Suprapubic skin (tissue), 3 donors: ENCODE measurements around the gene GSG1.

Source experiments
- POLR2A ChIP-seq, 2 donors: fragments of 450-650 bp; IDR thresholded peaks; one replicate each; pipeline ENCODE4 v1.6.1; 2017; ENCODE audit warnings: antibody characterized with exemption in 2 of 2, mild to moderate bottlenecking in 2 of 2, moderate library complexity in 2 of 2
- TF ChIP-seq, protein P1 (sequence below), 2 donors: fragments of 200-600 bp in 1 of 2; fragments of 450-650 bp in 1 of 2; sonication (generic) in 1 of 2; IDR thresholded peaks; one replicate each; pipeline ENCODE4 v1.5.1; 2016 to 2019; ENCODE audit warnings: antibody characterized with exemption in 2 of 2, mild to moderate bottlenecking in 1 of 2, moderate library complexity in 1 of 2

DNA sequence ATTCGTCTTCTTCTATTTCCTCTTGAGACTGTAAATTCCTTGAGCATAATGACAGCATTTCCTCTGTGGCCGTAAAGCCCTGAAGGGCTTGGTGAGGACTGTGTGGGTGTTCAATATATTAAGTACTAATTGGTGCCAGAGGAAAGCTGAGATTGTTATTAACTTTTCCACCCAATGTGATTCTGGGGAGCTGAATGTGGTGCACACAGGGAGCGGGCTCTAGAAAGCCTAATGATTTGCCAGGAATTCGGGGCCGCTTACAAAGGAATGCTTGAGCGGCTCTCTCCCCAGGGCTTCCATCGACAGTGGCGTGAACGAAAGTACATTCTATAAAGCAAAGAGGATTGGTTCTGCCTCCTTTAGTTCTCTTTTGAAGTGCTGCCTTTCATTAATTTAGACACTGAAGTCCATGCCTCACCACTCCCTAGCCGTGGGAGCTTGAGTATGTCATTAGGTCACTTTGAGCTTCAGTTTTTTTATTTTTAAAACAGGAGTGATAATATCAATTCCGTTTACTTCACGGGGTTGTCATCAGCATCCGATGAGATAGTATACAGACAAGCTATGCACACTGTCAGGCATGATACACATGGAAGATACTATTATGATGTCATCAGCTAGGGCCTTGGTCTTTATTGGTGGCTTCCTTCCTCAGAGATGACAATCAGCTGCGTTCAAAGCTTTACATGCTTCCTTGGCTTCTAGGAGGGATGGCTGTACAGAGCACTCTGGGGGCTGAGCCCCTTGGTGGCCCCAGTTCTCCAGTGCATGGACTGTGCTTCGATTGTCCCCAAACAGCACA lies 11.0 kb upstream of the GSG1 start:
- TF ChIP-seq, protein P1, sequence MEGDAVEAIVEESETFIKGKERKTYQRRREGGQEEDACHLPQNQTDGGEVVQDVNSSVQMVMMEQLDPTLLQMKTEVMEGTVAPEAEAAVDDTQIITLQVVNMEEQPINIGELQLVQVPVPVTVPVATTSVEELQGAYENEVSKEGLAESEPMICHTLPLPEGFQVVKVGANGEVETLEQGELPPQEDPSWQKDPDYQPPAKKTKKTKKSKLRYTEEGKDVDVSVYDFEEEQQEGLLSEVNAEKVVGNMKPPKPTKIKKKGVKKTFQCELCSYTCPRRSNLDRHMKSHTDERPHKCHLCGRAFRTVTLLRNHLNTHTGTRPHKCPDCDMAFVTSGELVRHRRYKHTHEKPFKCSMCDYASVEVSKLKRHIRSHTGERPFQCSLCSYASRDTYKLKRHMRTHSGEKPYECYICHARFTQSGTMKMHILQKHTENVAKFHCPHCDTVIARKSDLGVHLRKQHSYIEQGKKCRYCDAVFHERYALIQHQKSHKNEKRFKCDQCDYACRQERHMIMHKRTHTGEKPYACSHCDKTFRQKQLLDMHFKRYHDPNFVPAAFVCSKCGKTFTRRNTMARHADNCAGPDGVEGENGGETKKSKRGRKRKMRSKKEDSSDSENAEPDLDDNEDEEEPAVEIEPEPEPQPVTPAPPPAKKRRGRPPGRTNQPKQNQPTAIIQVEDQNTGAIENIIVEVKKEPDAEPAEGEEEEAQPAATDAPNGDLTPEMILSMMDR (IDR thresholded peaks at IDR 0.05) = no peak
- TF ChIP-seq POLR2A (IDR thresholded peaks at IDR 0.05) = no peak
